WTC11 (cell line): ENCODE data around the gene ATP8B4.

Source experiments
- ATF2 ChIP-seq: sonication (generic); formaldehyde crosslinking; IDR thresholded peaks from 2 replicates; pipeline ENCODE4 v1.8.1; 2022; ENCODE audit warnings: low read depth, missing genetic modification reagents, borderline replicate concordance
- CTCF ChIP-seq: fragments of 200-600 bp; IDR thresholded peaks from 2 replicates; pipeline ENCODE4 v1.8.0; 2022; ENCODE audit warnings: antibody characterized with exemption
- MLX ChIP-seq: sonication (generic); formaldehyde crosslinking; IDR thresholded peaks from 2 replicates; pipeline ENCODE4 v1.8.1; 2023; ENCODE audit warnings: mild to moderate bottlenecking, missing genetic modification reagents, moderate library complexity
- NFYB ChIP-seq: sonication (generic); formaldehyde crosslinking; conservative IDR thresholded peaks from 2 replicates; pipeline ENCODE4 v1.8.0; 2022; ENCODE audit warnings: low read depth, missing genetic modification reagents
- NR3C1 ChIP-seq: sonication (generic); formaldehyde crosslinking; conservative IDR thresholded peaks from 2 replicates; pipeline ENCODE4 v1.8.1; 2023; ENCODE audit warnings: low read depth, mild to moderate bottlenecking, missing genetic modification reagents
- TCF7 ChIP-seq: sonication (generic); formaldehyde crosslinking; IDR thresholded peaks from 2 replicates; pipeline ENCODE4 v1.8.0; 2022; ENCODE audit warnings: mild to moderate bottlenecking, low read depth, missing genetic modification reagents, moderate library complexity
- ZBTB43 ChIP-seq: sonication (generic); formaldehyde crosslinking; IDR thresholded peaks from 2 replicates; pipeline ENCODE4 v1.8.1; 2023; ENCODE audit warnings: mild to moderate bottlenecking, missing genetic modification reagents
- ZNF263 ChIP-seq: sonication (generic); formaldehyde crosslinking; IDR thresholded peaks from 2 replicates; pipeline ENCODE4 v1.8.1; 2022; ENCODE audit warnings: low read depth, mild to moderate bottlenecking, moderate library complexity, missing genetic modification reagents

GRCh38 chr15:49843725-49844124 lies 275.3 kb downstream of the ATP8B4 start:
- no peak for TF ChIP-seq NFYB (CRISPR knock-in tag)
- no peak for TF ChIP-seq MLX
- no peak for TF ChIP-seq CTCF
- TF ChIP-seq ZNF263 (CRISPR knock-in tag), result no peak
- TF ChIP-seq TCF7, result no peak
- no peak for TF ChIP-seq NR3C1
- no peak for TF ChIP-seq ZBTB43
- no peak for TF ChIP-seq ATF2 (CRISPR knock-in tag)
